Measurements from ENCODE around the gene PTPRG. TPM values are rescaled to one million over a fixed set of nuclear protein-coding genes. Genes with fewer than 3 reads are reported as not detected.

The PTPRG gene
- total RNA-seq, 4 donors from 2014 or later, result 8.4 to 37.3 (median 14.9) TPM

DNA sequence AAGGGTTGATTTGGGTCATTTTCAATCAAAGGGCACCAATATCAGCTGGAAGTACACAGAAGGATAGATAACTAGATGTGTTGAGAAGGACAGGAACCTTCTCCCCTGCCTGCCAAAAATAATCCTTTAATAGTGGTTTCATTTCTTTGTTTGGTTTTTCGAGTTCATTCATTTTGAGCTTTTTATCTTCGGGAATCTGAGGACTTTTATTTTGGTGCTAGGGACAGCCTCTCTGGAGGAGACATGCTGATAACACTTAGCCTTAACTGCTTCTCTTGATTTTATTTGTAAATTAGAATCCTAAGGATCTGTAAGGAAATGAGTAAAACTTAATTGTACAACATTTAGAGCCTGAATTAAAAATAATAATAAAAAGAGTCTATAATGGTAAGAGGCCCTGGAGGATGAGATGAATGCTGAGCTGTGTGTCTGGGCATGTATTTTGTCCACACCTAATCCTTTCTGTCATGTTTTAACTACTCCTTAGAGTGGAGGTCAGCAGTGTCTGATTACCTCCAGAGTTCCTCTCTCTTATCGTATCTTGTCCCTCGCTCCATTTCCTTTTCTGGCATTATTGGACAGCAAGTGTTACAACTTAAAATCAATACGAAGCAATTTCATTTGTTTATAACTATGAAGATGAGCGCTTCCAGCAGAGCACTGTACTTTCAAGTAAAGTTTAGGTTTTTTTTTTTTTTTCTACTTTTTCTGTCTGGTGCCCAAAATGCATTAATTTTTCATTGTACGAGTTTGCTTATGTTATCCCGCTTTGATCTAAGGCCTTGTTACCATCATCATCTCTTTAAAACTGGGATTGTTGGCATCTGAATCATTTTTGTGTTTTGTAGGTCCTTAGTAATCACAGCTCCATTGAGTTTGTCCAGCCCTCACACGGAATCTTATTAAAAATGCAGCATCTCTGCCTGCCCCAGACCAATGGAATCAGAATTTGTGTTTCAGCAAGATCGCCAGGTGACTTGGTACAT lies 22.8 kb downstream of the PTPRG start:
- no peak for DNase-seq (ENCODE audit: low spot score in 2 of 2)
- no peak overlapping the region for H3K4me3 ChIP-seq (ENCODE audit: low read depth, poor library complexity, severe bottlenecking)
- TF ChIP-seq, protein P1, sequence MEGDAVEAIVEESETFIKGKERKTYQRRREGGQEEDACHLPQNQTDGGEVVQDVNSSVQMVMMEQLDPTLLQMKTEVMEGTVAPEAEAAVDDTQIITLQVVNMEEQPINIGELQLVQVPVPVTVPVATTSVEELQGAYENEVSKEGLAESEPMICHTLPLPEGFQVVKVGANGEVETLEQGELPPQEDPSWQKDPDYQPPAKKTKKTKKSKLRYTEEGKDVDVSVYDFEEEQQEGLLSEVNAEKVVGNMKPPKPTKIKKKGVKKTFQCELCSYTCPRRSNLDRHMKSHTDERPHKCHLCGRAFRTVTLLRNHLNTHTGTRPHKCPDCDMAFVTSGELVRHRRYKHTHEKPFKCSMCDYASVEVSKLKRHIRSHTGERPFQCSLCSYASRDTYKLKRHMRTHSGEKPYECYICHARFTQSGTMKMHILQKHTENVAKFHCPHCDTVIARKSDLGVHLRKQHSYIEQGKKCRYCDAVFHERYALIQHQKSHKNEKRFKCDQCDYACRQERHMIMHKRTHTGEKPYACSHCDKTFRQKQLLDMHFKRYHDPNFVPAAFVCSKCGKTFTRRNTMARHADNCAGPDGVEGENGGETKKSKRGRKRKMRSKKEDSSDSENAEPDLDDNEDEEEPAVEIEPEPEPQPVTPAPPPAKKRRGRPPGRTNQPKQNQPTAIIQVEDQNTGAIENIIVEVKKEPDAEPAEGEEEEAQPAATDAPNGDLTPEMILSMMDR (IDR thresholded peaks at IDR 0.05), result no peak
- no peak for TF ChIP-seq POLR2A (IDR thresholded peaks at IDR 0.05)
- intact Hi-C loops (cut with DNase I; ENCODE audit: low total_unique reads), result no loop called here
- 80 to 85% methylated on average over 10 of the region's 10 CpGs for WGBS, 2 donors

DNA sequence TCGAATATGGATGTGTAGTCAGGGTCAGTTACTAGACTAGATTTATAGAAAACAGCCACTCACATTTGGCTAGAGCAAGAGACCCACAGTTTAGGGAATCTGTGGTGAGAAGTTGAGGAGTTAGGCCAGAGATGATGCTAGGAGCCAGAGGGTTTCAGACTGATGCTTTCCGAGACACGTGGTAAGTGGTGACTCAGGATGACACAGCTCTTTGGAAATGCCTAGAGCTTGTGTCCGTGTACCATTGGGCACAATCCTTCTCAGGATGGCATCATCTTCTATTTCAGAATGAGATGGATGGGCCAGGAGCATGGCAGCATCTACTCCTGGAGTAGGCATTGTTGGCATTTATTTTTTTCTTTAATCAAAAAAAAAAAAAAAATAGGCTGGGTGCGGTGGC lies 28.5 kb downstream of the PTPRG start:
- WGBS, 2 donors, result 76 to 80% methylated on average over 5 of the region's 5 CpGs
- no peak for DNase-seq (ENCODE audit: low spot score in 2 of 2)
- H3K4me3 ChIP-seq (ENCODE audit: low read depth, poor library complexity, severe bottlenecking), result no peak overlapping the region
- intact Hi-C loops (cut with DNase I; ENCODE audit: low total_unique reads), result no loop called here
- TF ChIP-seq POLR2A (IDR thresholded peaks at IDR 0.05), result no peak
- TF ChIP-seq, protein P1 (IDR thresholded peaks at IDR 0.05), result no peak

DNA sequence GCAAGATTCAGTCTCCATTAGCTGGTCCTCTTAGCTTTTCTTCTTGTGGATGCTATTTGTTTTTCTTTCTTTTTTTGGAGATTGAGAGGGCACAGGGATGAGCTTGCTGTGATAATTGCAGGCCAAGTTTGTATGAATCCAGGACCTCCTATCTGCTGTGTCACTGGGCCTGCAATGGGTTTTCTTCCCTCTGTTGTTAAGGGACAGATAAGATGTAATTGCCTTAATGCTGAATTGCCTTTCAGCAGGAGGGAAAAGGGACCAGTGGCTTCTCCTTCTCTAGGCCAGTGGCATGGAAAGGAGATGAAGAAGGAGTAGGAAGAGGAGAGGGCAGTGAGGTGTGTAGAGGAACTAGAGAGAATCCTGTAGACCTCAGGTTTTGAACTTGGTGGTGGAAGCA lies 29.9 kb downstream of the PTPRG start:
- TF ChIP-seq, protein P1 (IDR thresholded peaks at IDR 0.05), result no peak
- TF ChIP-seq POLR2A (IDR thresholded peaks at IDR 0.05), result no peak
- no peak for DNase-seq (ENCODE audit: low spot score in 2 of 2)
- intact Hi-C loops (cut with DNase I; ENCODE audit: low total_unique reads), result no loop called here
- H3K4me3 ChIP-seq (ENCODE audit: low read depth, poor library complexity, severe bottlenecking), result no peak overlapping the region

DNA sequence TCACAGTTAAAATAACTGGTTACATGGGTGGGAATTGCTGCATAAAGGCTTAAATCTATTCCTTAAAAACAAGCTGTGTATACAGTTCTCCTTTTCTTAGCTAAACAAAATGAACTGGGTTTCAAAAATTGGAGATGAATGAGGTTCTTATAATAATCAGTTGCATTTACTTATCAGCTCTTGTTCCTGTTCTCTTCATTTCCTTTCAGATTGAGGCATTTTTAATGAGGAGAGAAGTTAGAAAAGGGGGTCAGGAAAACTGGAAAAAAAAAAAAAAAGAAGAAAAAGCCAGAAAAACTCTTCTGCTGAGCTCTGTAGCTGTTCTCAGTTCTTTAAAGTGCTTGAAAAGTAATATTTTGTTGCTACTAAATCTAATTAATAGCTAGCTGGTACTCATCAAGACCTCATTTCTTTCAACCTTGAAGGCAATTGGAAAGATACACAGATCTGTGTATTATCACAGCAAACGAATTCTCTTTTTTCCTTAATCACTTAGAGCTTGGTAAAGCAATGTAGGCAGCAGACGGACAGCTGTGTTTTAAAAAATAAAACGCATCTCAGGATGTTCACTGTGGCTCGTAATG lies 32.2 kb downstream of the PTPRG start:
- no peak for DNase-seq (ENCODE audit: low spot score in 2 of 2)
- TF ChIP-seq POLR2A (IDR thresholded peaks at IDR 0.05), result no peak
- TF ChIP-seq, protein P1 (IDR thresholded peaks at IDR 0.05), result no peak
- WGBS, 2 donors, result 66 to 67% methylated on average over 4 of the region's 4 CpGs
- intact Hi-C loops (cut with DNase I; ENCODE audit: low total_unique reads), result no loop called here
- no peak overlapping the region for H3K4me3 ChIP-seq (ENCODE audit: low read depth, poor library complexity, severe bottlenecking)

DNA sequence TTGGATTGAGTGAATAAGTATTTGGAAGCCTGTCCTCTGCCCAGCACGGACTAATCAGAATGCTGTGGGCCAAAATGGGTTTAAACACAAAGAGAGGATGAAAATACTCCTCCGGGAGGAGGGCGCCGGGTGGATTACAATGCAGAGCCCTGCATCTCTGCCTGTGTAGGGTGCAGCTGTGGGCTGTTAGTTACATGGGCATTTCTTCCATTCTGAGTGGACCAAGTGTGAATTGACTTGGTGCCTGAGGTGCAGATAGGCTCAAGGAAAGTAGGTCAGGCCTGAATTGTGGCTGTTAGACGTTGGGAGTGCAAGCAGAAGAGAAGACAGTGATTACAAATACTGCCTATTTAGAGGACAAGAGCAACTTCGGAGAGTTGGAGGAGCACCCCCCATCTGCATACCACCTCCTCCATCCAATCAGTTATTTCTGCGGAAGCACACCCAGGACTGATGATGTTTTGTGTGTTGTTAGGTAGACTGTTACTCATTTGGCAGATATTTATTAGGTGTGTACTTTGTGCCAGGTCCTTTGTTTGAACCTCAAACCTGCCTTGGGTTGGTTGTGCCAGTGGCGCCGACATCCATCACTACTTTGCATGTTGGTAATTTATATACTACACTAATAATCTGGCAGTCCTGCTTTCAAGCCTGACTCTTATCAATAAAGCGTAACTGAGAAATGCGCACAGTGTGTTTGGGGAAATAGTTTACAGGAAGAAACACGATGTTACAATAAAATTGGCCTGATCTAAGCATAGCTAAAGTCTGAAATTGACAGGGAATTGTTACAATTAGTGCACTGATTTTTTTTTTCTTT lies 33.0 kb downstream of the PTPRG start:
- DNase-seq (ENCODE audit: low spot score in 2 of 2), result no peak
- intact Hi-C loops (cut with DNase I; ENCODE audit: low total_unique reads), result no loop called here
- WGBS, 2 donors, result 61 to 67% methylated on average over 12 of the region's 12 CpGs
- TF ChIP-seq, protein P1 (IDR thresholded peaks at IDR 0.05), result no peak
- TF ChIP-seq POLR2A (IDR thresholded peaks at IDR 0.05), result no peak
- no peak overlapping the region for H3K4me3 ChIP-seq (ENCODE audit: low read depth, poor library complexity, severe bottlenecking)
